HepG2 (cell line): ENCODE results near the gene MTF2. TPM values are rescaled to one million over a fixed set of nuclear protein-coding genes. Genes with fewer than 3 reads are reported as not detected.
A peak's percentile ranks its signal among the peaks of the same experiment; 100 is the strongest.

Source experiments
- CEBPB ChIP-seq: IDR thresholded peaks from 2 replicates; pipeline ENCODE4 v1.6.1; 2011; ENCODE audit warnings: low read depth, low read length, improper control_type of control experiment, borderline replicate concordance
- CREBL2 ChIP-seq: sonication (generic); formaldehyde crosslinking; IDR thresholded peaks from 2 replicates; pipeline ENCODE4 v1.8.1; 2023; ENCODE audit warnings: missing genetic modification reagents, mild to moderate bottlenecking, borderline replicate concordance
- HDAC1 ChIP-seq: sonication (generic); formaldehyde crosslinking; IDR thresholded peaks from 2 replicates; pipeline ENCODE4 v1.5.1; 2020; ENCODE audit warnings: mild to moderate bottlenecking, missing genetic modification reagents
- HMG20A ChIP-seq: IDR thresholded peaks from 2 replicates; pipeline ENCODE4 v1.6.1; 2016; ENCODE audit warnings: borderline replicate concordance
- MEIS1 ChIP-seq: sonication (generic); formaldehyde crosslinking; IDR thresholded peaks from 2 replicates; pipeline ENCODE4 v1.9.0; 2021; ENCODE audit warnings: mild to moderate bottlenecking, missing genetic modification reagents, moderate library complexity, borderline replicate concordance
- MIXL1 ChIP-seq: IDR thresholded peaks from 2 replicates; pipeline ENCODE4 v1.6.1; 2016
- NFE2L2 ChIP-seq: fragments of 150-350 bp; IDR thresholded peaks from 2 replicates; pipeline ENCODE4 v1.6.1; 2014; ENCODE audit warnings: low read length
- PHF21A ChIP-seq: sonication (generic); formaldehyde crosslinking; IDR thresholded peaks from 2 replicates; pipeline ENCODE4 v1.5.0; 2020; ENCODE audit warnings: mild to moderate bottlenecking, missing genetic modification reagents
- SIN3A ChIP-seq: IDR thresholded peaks from 2 replicates; pipeline ENCODE4 v1.6.1; 2011; ENCODE audit warnings: low read depth, mild to moderate bottlenecking, control low read depth, low read length, borderline replicate concordance
- STAT5B ChIP-seq: sonication (generic); formaldehyde crosslinking; IDR thresholded peaks from 2 replicates; pipeline ENCODE4 v1.4.0; 2020; ENCODE audit warnings: missing genetic modification reagents
- YY1 ChIP-seq: IDR thresholded peaks from 2 replicates; pipeline ENCODE4 v1.6.1; 2011; ENCODE audit warnings: low read length, low read depth, moderate library complexity, mild to moderate bottlenecking; ENCODE audit not compliant: insufficient read depth, insufficient replicate concordance
- ZBTB49 ChIP-seq: sonication (generic); formaldehyde crosslinking; IDR thresholded peaks from 2 replicates; pipeline ENCODE4 v1.4.0; 2020; ENCODE audit warnings: missing genetic modification reagents, borderline replicate concordance
- ZFP36L1 ChIP-seq: sonication (generic); formaldehyde crosslinking; IDR thresholded peaks from 2 replicates; pipeline ENCODE4 v1.8.0; 2022; ENCODE audit warnings: mild to moderate bottlenecking, missing genetic modification reagents, moderate library complexity
- ZNF333 ChIP-seq: sonication (generic); formaldehyde crosslinking; IDR thresholded peaks from 2 replicates; pipeline ENCODE4 v1.4.0; 2020; ENCODE audit warnings: mild to moderate bottlenecking, missing genetic modification reagents, borderline replicate concordance
- ZNF598 ChIP-seq: sonication (generic); formaldehyde crosslinking; IDR thresholded peaks from 2 replicates; pipeline ENCODE4 v1.5.1; 2020; ENCODE audit warnings: mild to moderate bottlenecking, missing genetic modification reagents, borderline replicate concordance
- ZNF660 ChIP-seq: sonication (generic); formaldehyde crosslinking; IDR thresholded peaks from 2 replicates; pipeline ENCODE4 v1.5.1; 2020; ENCODE audit warnings: mild to moderate bottlenecking, low read depth, missing genetic modification reagents, borderline replicate concordance
- ZNF770 ChIP-seq: sonication (generic); formaldehyde crosslinking; IDR thresholded peaks from 2 replicates; pipeline ENCODE4 v1.5.0; 2020; ENCODE audit warnings: mild to moderate bottlenecking, missing genetic modification reagents
- polyA plus RNA-seq, 8 experiments: library from polyadenylated mRNA; depleted of rRNA in 3 of 8; stranded (reverse) in 7 of 8; unstranded in 1 of 8; fragments of >200 nt; fragmentation: Illumina TruSeq in 4 of 8; extraction: Trizol in 4 of 8; gene quantifications; 2 replicates each; pipeline versions ENCODE4 v1.2.1 to v1.2.3, GENCODE V29; 2011 to 2016; ENCODE audit warnings: low read depth in 4 of 8, missing spikeins in 1 of 8, mixed read lengths in 1 of 8; ENCODE audit not compliant: insufficient read depth in 1 of 8
- total RNA-seq, 5 experiments: library from RNA; depleted of rRNA; stranded (reverse); fragments of >200 nt; fragmentation: Illumina TruSeq; extraction: Trizol; gene quantifications; 2 replicates each; pipeline ENCODE4 v1.2.3, GENCODE V29; 2016; ENCODE audit warnings: low read depth in 1 of 5
- TF ChIP-seq, protein P1 (sequence below): sonication (generic); formaldehyde crosslinking; IDR thresholded peaks from 2 replicates; pipeline ENCODE4 v1.8.1; 2022; ENCODE audit warnings: low read depth, mild to moderate bottlenecking, missing genetic modification reagents
- TF ChIP-seq, protein P2 (sequence below): sonication (generic); formaldehyde crosslinking; IDR thresholded peaks from 2 replicates; pipeline ENCODE4 v1.8.0; 2022; ENCODE audit warnings: mild to moderate bottlenecking, missing genetic modification reagents, borderline replicate concordance

Gene MTF2
- total and polyA plus RNA-seq, 2 of the 13 experiments (the other 11 are each of a cell fraction or from before 2014, with no cell fraction given) = 48.7 to 53.9 TPM

DNA sequence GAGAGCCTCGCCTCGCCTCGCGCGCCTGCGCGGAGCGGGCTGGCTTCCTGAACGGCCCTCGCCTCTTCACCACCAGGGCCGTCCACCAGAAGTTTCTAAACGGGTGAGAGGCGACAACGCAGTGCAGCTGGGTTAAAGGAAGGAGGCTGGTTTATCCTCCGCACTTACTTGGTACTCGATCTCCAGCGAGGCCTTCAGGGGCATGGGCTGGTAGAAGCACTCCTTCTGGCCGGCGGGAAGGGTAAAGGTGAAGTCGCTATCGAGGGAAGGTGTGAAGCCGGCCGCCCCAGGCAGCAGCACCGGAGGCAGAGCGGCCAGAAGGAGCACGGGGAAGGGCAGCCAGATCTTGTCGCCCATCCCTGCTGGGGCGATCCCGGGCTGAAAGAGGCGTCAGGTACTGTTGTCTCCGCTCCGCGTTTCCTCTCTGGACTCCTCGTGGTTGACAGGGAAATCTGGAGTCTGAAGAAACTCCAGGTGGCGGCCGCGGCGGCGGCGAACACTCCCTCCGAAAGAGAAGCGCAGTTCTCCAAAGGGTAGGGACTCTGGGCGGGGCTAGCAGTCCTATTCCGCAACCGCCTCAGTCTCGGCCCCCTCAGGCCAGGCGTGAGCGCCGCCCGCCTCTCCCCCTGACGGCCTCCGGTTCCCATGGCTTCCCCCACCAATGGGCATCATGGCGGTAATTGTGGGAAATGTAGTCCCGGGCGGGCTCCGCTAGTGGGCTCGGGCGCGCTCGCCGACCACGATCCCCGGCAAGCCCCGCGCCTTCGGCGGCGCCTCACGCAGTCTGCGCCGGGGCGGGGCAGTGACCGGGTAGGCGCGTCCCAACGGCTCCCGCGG lies 101.0 kb downstream of the MTF2 start, which contains the start of gene TMED5 (continued):
- TF ChIP-seq, protein P1, sequence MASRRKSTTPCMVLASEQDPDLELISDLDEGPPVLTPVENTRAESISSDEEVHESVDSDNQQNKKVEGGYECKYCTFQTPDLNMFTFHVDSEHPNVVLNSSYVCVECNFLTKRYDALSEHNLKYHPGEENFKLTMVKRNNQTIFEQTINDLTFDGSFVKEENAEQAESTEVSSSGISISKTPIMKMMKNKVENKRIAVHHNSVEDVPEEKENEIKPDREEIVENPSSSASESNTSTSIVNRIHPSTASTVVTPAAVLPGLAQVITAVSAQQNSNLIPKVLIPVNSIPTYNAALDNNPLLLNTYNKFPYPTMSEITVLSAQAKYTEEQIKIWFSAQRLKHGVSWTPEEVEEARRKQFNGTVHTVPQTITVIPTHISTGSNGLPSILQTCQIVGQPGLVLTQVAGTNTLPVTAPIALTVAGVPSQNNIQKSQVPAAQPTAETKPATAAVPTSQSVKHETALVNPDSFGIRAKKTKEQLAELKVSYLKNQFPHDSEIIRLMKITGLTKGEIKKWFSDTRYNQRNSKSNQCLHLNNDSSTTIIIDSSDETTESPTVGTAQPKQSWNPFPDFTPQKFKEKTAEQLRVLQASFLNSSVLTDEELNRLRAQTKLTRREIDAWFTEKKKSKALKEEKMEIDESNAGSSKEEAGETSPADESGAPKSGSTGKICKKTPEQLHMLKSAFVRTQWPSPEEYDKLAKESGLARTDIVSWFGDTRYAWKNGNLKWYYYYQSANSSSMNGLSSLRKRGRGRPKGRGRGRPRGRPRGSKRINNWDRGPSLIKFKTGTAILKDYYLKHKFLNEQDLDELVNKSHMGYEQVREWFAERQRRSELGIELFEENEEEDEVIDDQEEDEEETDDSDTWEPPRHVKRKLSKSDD (CRISPR knock-in tag) = no peak
- TF ChIP-seq SIN3A = peak; percentile 98
- TF ChIP-seq HMG20A (CRISPR knock-in tag) = no peak; the same call in 1 of the 2 replicates
- TF ChIP-seq ZNF770 = peak; percentile 47; the same call in 1 of the 2 replicates
- no peak; the same call in 1 of the 2 replicates for TF ChIP-seq MIXL1
- TF ChIP-seq YY1 = peak; percentile 82
- TF ChIP-seq PHF21A (CRISPR knock-in tag) = peak; percentile 56; the same call in 1 of the 2 replicates
- TF ChIP-seq, protein P2, sequence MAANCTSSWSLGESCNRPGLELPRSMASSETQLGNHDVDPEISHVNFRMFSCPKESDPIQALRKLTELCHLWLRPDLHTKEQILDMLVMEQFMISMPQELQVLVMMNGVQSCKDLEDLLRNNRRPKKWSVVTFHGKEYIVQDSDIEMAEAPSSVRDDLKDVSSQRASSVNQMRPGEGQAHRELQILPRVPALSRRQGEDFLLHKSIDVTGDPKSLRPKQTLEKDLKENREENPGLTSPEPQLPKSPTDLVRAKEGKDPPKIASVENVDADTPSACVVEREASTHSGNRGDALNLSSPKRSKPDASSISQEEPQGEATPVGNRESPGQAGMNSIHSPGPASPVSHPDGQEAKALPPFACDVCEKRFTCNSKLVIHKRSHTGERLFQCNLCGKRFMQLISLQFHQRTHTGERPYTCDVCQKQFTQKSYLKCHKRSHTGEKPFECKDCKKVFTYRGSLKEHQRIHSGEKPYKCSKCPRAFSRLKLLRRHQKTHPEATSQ (CRISPR knock-in tag) = peak; percentile 39; the same call in 1 of the 2 replicates
- no peak for TF ChIP-seq ZBTB49 (CRISPR knock-in tag)
- 0 out of 2 replicates have a peak, but pooled peaks have one; percentile 34 for TF ChIP-seq ZNF660 (CRISPR knock-in tag)
- no peak; the same call in 1 of the 2 replicates for TF ChIP-seq MEIS1 (CRISPR knock-in tag)
- no peak for TF ChIP-seq STAT5B (CRISPR knock-in tag)
- no peak for TF ChIP-seq ZNF598 (CRISPR knock-in tag)
- peak; percentile 50; the same call in 1 of the 2 replicates for TF ChIP-seq CREBL2 (CRISPR knock-in tag)
- peak; percentile 86 for TF ChIP-seq ZFP36L1
- no peak for TF ChIP-seq NFE2L2
- peak; percentile 95; the same call in 1 of the 2 replicates for TF ChIP-seq ZNF333 (CRISPR knock-in tag)
- TF ChIP-seq CEBPB = peak; percentile 92
- no peak for TF ChIP-seq HDAC1 (CRISPR knock-in tag)
